PC-3 (cell line): ENCODE results near the gene ARHGAP18.

ENCODE experiments used
- EZH2 ChIP-seq: fragments of 300-600 bp; sonication (generic); IDR thresholded peaks from one replicate; pipeline ENCODE4 v1.6.1; 2017; ENCODE audit warnings: antibody characterized with exemption, mild to moderate bottlenecking, low read length; ENCODE audit not compliant: unreplicated experiment
- TF ChIP-seq, protein P1 (sequence below): fragments of 300-600 bp; sonication (generic); conservative IDR thresholded peaks from 2 replicates; pipeline ENCODE4 v1.5.1; 2017; ENCODE audit warnings: antibody characterized with exemption, low read depth, mild to moderate bottlenecking, low read length

DNA sequence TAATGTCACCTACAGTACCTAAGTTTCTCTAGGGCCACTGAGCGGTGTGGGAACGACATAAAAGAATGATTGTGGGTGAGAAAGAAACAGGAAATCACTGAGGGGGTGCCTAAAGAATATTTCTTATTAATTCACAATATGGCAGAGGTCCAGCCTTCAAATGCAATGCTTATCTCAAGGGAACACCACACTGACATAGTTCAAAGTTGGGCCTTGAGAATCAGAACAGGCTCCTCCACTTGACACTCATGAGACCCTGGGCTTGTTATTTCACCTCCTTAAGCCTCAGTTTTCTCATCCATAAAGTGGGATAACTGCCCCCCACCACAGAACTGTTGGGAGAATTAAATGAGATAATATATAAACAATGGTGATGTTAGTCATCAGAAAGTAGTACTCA lies 40.4 kb upstream of the ARHGAP18 start:
- TF ChIP-seq, protein P1, sequence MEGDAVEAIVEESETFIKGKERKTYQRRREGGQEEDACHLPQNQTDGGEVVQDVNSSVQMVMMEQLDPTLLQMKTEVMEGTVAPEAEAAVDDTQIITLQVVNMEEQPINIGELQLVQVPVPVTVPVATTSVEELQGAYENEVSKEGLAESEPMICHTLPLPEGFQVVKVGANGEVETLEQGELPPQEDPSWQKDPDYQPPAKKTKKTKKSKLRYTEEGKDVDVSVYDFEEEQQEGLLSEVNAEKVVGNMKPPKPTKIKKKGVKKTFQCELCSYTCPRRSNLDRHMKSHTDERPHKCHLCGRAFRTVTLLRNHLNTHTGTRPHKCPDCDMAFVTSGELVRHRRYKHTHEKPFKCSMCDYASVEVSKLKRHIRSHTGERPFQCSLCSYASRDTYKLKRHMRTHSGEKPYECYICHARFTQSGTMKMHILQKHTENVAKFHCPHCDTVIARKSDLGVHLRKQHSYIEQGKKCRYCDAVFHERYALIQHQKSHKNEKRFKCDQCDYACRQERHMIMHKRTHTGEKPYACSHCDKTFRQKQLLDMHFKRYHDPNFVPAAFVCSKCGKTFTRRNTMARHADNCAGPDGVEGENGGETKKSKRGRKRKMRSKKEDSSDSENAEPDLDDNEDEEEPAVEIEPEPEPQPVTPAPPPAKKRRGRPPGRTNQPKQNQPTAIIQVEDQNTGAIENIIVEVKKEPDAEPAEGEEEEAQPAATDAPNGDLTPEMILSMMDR, result no peak
- TF ChIP-seq EZH2, result no peak
